ENCODE data around the gene KCNE2.
"Not testable (repeated sequence)": the region's sequence is repeated elsewhere in the genome, so short reads cannot be mapped to it uniquely, and the experiment has no call there.

Gene KCNE2

GRCh38 chr21:34407294-34407693 is 43.5 kb downstream of the KCNE2 start:
- not testable (repeated sequence) for DNase-seq (ENCODE audit: low read depth)

- not testable (repeated sequence) for DNase-seq (ENCODE audit: low read depth)
These were observed 53.8 kb downstream of the KCNE2 start for GRCh38 chr21:34417448-34418077.
